Esophagus squamous epithelium (tissue), 4 donors: ENCODE data around the gene BEST2.

Source experiments
- POLR2A ChIP-seq, 4 donors: fragments of 450-650 bp; IDR thresholded peaks; one replicate each; pipeline ENCODE4 v1.6.1; 2017; ENCODE audit warnings: antibody characterized with exemption in 4 of 4, mild to moderate bottlenecking in 4 of 4, moderate library complexity in 3 of 4
- TF ChIP-seq, protein P1 (sequence below), 6 experiments: fragments of 450-650 bp in 4 of 6; fragments of 200-600 bp in 2 of 6; sonication (generic) in 2 of 6; IDR thresholded peaks; one replicate each; pipeline ENCODE4 v1.5.1; 2016 to 2019; ENCODE audit warnings: antibody characterized with exemption in 6 of 6, mild to moderate bottlenecking in 4 of 6, moderate library complexity in 4 of 6

- TF ChIP-seq, protein P1, sequence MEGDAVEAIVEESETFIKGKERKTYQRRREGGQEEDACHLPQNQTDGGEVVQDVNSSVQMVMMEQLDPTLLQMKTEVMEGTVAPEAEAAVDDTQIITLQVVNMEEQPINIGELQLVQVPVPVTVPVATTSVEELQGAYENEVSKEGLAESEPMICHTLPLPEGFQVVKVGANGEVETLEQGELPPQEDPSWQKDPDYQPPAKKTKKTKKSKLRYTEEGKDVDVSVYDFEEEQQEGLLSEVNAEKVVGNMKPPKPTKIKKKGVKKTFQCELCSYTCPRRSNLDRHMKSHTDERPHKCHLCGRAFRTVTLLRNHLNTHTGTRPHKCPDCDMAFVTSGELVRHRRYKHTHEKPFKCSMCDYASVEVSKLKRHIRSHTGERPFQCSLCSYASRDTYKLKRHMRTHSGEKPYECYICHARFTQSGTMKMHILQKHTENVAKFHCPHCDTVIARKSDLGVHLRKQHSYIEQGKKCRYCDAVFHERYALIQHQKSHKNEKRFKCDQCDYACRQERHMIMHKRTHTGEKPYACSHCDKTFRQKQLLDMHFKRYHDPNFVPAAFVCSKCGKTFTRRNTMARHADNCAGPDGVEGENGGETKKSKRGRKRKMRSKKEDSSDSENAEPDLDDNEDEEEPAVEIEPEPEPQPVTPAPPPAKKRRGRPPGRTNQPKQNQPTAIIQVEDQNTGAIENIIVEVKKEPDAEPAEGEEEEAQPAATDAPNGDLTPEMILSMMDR (IDR thresholded peaks at IDR 0.05) = no peak
- no peak for TF ChIP-seq POLR2A (IDR thresholded peaks at IDR 0.05)
Observed at GRCh38 chr19:12715929-12716328, 35.7 kb upstream of the BEST2 start.
